ENCODE data around the gene PCSK5. TPM values are rescaled to one million over a fixed set of nuclear protein-coding genes. Genes with fewer than 3 reads are reported as not detected.

PCSK5 gene
- total RNA-seq, 1 experiment from 2014 or later: 7.5 TPM

GRCh38 chr9:76404401-76404800 lies 513.9 kb downstream of the PCSK5 start:
- Histone ChIP-seq H3K18ac (ENCODE audit: insufficient read length, low read depth, low read length) (no peak overlapping the region), H3K56ac (ENCODE audit: insufficient read length, low read depth, low read length) (no peak overlapping the region), H3K27me3 (ENCODE audit: insufficient read depth, low read length) (no peaks in the 10 kb centered on the region), H3K14ac (ENCODE audit: insufficient read depth, low read length) (no peak overlapping the region), H3T11ph (ENCODE audit: low read length) (no peak overlapping the region), H2AFZ (ENCODE audit: low read length) (no peak overlapping the region), H3K4me1 (ENCODE audit: insufficient read depth, low read length) (no peaks in the 10 kb centered on the region), H4K20me1 (ENCODE audit: control insufficient read depth, insufficient read depth, insufficient read length) (no peaks in the 10 kb centered on the region), H2AK5ac (ENCODE audit: insufficient read length, low read length) (no peak overlapping the region), H3K23ac (ENCODE audit: insufficient read length, low read depth, low read length) (no peak overlapping the region), H3K27ac (ENCODE audit: insufficient read length, low read depth, low read length) (no peak overlapping the region), H2BK5ac (ENCODE audit: insufficient read length, low read length) (no peak overlapping the region), H2BK15ac (ENCODE audit: low read depth, low read length) (no peak overlapping the region), H3K4me2 (ENCODE audit: insufficient read depth, insufficient read length, low read length) (no peak overlapping the region), H3K23me2 (ENCODE audit: insufficient read length, low read depth, low read length, poor library complexity, severe bottlenecking) (no peaks in the 10 kb centered on the region), H3K9me3 (ENCODE audit: control insufficient read depth, low read depth, low read length) (no peaks in the 10 kb centered on the region), H2BK12ac (ENCODE audit: insufficient read length, low read depth, low read length) (no peak overlapping the region), H4K5ac (ENCODE audit: insufficient read length, low read depth, low read length) (no peak overlapping the region), H3K4ac (ENCODE audit: low read depth, low read length) (no peak overlapping the region), H4K91ac (ENCODE audit: insufficient read length, low read depth, low read length) (no peak overlapping the region), H3K9ac (ENCODE audit: extremely low read depth, insufficient read length, low read length) (no peak overlapping the region), H4K8ac (replicated peaks; ENCODE audit: insufficient read length, low read depth, low read length) (no peak overlapping the region), H2BK20ac (ENCODE audit: low read depth, low read length, poor library complexity, severe bottlenecking) (no peak overlapping the region), H3K79me1 (ENCODE audit: insufficient read depth, low read depth, low read length, poor library complexity, severe bottlenecking) (no peaks in the 10 kb centered on the region), H3K79me2 (ENCODE audit: insufficient read depth, low read length) (no peaks in the 10 kb centered on the region), H2BK120ac (ENCODE audit: low read depth, low read length, poor library complexity, severe bottlenecking) (no peak overlapping the region)
- Mint-ChIP-seq H3K4me3 (no peak overlapping the region), H3K27ac (no peak overlapping the region; a peak in 1 of 7 replicates), H3K9me3 (no peaks in the 10 kb centered on the region), H3K27me3 (ENCODE audit: low read depth) (no peaks in the 10 kb centered on the region), H3K36me3 (ENCODE audit: insufficient read depth in 1 of 3, low read depth in 3 of 3) (no peaks in the 10 kb centered on the region), H3K4me1 (peaks cover 7% of the 10 kb centered on the region in 2 experiments)
- no peak for DNase-seq
- WGBS (ENCODE audit: extremely low coverage, insufficient read length, low lambda C conversion rate): no CpG with 5 or more reads among the region's 1 CpG
- TF ChIP-seq CTCF (conservative IDR thresholded peaks at IDR 0.05): no peak

Data from H9 (cell line).